GM18873 (cell line): ENCODE data around the gene CALR.
"Not testable (repeated sequence)": the region's sequence is repeated elsewhere in the genome, so short reads cannot be mapped to it uniquely, and the experiment has no call there.

Experiments
- ATAC-seq: cut with Tn5 transposase; IDR thresholded peaks from one replicate; pipeline ENCODE4 v1.9.1; 2021; ENCODE audit warnings: mild to moderate bottlenecking, moderate library complexity, moderate number of reproducible peaks; ENCODE audit not compliant: unreplicated experiment, low FRiP score

The CALR gene

DNA sequence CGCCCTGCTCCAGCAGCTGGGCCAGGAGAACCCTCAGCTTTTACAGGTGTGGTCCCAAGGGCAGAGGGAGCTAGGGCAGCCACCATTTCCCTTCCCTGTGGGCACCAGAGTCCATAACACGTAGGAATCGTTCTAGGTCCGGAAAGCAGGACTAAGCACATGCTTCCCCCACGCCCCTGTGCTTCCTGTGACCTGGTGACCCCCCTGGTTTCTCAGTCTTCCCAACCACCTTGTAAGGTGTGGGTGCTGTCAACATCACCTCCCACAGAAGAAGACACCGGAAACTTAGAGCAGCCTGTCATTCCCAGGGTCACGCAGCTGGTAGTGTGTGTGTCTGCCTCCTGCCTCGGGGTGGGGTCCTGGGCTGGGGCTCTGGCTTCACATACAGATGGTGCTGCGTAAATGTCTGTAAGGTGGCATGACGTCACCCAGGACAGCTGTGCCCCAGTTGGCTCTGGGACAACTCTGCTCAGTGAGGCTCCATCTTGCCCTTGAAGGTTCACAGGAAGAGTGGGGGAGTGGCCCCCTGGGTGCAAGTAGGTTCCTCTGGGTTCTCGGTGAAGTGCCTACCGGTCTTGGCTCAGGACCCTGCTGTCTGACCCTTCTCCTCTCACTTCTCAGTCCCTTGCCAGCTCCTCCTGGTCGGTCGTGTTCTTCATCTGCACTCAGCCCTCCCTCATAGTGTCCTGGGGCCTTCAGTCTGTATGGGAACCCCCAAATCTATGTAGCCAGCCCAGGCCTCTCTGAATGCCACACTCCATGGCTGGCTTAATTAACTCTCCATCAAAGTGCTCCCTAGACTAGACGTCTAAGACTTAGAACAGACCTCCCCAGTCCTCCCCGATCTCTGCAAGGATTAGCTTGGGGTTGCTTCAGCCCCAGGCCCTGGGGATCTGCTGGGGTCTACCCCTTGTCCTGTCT lies 11.2 kb downstream of the CALR start:
- no peak for ATAC-seq

DNA sequence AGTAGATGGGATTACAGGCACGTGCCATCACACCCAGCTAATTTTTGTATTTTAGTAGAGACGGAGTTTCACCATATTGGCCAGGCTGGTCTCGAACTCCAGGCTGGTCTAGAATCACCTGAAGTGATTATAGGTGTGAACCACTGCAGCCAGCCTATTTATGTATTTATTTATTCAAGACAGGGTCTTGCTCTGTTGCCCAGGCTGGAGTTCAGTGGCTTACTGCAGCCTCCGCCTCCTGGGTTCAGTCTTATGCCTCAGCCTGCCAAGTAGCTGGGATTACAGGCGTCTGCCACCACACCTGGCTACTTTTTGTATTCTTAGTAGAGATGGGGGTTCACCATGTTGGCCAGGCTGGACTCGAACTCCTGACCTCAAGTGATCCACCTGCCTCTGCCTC lies 13.6 kb downstream of the CALR start:
- ATAC-seq: not testable (repeated sequence)

DNA sequence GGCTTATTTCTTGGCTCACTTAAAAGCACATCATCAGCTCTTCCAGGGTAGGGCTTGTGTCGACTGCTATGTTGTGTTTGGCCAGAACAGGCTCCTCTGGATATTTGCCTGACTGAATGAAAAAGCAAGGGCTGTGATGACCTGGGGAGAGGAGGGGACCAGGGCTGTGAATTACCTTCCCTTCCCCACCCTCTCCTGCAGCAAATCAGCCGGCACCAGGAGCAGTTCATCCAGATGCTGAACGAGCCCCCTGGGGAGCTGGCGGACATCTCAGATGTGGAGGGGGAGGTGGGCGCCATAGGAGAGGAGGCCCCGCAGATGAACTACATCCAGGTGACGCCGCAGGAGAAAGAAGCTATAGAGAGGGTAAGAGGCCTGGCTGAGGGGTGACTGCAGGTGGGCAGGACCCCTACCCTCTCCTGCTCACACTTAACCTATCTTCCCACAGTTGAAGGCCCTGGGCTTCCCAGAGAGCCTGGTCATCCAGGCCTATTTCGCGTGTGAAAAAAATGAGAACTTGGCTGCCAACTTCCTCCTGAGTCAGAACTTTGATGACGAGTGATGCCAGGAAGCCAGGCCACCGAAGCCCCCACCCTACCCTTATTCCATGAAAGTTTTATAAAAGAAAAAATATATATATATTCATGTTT lies 14.2 kb downstream of the CALR start:
- no peak for ATAC-seq

DNA sequence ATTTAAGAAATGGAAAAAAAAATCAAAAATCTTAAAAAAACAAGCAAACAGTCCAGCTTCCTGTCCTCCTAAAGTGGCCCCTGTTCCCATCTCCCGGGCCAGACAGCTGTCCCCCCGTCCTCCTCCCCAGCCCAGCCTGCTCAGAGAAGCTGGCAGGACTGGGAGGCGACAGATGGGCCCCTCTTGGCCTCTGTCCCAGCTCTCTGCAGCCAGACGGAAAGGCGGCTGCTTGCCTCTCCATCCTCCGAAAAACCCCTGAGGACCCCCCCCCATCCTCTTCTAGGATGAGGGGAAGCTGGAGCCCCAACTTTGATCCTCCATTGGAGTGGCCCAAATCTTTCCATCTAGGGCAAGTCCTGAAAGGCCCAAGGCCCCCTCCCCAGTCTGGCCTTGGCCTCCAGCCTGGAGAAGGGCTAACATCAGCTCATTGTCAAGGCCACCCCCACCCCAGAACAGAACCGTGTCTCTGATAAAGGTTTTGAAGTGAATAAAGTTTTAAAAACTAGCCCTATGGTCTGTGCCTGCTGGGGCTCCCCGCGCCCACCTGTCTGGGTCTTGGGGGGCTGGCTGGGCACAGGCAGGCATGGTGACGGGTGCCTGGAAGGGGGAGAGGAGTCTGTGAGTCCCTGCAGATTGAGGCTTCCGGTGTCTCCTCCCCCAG lies 14.9 kb downstream of the CALR start:
- no peak for ATAC-seq

DNA sequence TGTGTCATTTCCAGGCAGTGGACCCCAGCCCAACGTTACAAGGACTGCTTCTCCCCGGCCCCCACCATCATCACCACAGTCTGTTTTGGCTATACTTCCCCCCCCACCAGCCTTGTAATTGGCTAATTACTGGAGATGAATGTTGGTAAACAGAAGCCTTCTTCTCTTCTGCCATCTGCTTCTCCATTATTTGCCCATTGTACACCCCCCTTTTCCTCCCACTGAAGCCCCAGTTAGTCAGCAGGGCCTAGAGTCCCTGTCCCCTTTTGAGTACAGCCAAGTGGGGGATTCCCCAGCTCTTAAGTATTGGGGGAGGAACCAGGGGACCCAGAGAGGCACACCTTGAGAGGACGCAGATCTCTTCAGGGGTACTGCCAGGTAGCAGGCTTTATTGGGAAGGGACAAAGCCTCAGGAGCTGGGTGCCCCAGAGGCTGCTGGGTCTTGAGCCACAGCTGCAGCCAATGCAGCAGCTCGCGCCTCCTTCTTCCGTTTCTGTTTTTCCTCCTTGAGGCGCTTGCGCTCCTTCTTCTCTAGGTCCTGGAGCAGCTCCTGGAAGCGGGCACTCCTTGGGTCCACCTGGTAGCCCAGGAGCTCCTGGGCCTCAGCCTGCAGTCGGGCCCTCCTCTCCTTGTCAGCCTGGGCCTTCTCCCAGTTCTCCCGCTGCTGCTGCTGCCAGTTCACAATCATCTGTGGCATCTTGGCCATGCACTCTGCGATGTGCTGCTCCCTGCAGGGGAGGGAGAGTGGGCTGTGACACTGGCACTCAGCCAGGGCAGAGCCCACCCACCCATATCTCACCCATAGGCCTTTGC lies 15.6 kb downstream of the CALR start:
- ATAC-seq: no peak

DNA sequence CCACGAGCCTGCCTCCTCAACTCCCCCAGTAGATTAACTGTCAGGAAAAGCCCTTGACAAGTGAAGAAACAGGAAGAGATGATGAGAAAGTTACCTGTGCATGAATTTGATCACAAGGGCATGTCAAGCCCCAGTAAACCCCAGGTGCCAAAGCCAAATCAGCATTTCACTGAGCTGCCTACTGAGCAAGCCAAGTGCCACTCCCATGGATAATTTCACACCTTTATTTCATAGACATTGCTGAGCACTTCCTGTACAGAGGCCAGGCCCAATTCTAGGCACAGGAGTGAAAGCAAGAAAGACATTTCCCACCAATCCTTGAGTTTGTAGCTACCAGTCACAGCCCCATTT lies 16.2 kb downstream of the CALR start:
- no peak for ATAC-seq

DNA sequence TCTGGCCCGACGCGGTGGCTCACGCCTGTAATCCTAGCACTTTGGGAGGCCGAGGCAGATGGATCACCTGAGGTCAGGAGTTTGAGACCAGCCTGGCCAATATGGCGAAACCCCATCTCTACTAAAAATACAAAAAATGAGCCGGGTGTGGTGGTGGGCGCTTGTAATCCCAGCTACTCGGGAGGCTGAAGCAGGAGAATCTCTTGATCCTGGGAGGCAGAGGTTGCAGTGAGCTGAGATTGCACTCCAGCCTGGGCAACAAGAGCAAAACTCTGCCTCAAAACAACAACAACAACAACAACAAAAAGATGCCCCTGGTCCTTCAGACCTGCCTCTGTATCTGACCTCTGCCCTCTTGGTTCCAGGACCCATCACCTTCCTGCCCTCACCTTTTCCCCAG lies 17.2 kb downstream of the CALR start:
- not testable (repeated sequence) for ATAC-seq

DNA sequence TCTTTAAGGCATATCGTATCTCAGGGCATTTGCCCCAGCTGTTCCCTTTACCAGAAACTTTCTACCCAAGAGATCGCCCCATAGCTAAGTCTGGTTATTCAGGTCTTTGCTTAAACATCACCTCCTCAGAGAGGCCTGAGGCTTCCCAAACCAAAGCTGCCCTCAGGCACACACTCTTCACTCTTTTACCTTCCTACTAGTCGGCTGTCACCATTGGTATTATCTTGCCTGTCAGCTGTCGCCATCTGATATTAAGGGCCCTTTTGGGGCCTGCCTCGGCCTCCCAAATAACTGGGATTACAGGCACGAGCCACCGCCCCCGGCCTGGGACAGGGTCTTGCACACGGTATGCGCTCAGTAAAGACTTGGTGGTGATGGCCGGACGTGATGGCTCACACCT lies 17.6 kb downstream of the CALR start:
- ATAC-seq: no peak

DNA sequence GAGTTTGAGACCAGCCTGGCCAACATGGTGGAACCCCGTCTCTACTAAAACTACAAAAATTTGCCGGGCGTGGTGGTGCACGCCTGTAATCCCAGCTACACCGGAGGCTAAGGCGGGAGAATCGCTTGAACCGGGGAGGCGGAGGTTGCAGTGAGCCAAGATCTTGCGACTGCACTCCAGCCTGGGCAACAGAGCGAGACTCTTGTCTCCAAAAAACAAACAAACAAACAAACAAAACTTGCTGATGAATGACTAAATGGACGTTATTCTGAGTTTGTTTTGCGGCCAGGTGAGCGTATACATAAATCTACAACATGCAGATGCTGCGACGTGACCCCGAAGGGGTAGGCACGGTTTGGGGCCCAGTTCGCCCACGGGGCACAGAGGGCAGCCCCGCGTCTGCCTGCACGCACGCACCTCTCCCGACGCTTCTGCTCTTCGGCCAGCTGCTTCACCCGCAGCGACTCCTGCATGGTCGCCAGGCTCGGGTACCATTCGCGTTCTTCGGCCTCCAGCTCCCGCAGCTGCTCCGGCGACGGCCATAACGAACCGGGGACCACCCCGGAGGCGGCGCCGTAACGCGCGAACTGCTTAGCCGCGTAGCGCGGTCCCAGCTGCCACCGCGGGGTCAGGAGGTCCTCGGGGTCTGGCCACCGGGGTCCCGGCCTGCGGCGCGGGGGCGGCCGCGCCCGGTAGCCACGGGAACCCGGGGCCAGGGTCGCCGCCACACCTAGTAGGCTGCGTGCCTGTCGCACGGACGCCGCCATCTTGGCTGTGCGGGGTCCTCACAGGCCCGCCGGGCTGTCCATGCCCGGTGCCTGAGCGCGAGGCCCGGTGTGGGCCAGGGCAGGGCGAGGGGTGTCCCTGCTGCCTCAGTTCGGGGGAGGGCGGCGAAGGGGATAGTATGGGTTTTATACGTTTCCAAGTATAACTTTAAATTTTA lies 18.3 kb downstream of the CALR start, which contains the start of gene GADD45GIP1:
TSS of gene GADD45GIP1 (minus strand) at position 778 of the 943 bp plus-strand sequence. CDS start at position 767, 11 bp downstream.
- no peak for ATAC-seq

DNA sequence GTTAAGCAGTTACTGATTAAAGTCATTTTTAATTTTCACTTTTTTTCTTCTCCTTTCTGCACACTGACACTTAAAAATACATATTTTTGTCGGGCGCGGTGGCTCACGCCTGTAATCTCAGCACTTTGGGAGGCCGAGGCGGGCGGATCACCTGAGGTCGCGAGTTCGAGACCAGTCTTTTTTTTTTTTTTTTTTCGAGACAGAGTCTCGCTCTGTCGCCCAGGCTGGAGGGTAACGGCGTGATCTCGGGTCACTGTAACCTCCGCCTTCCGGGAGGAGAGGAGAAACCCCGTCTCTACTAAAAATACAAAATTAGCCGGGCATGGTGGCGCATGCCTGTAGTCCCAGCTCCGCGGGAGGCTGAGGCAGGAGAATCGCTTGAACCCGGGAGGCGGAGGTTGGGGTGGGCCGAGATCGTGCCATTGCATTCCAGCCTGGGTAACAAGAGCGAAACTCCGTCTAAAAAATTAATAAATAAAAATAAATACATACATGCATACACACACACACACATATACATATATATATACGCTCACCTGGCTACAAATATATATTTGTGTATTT lies 19.1 kb downstream of the CALR start:
- ATAC-seq: not testable (repeated sequence)

DNA sequence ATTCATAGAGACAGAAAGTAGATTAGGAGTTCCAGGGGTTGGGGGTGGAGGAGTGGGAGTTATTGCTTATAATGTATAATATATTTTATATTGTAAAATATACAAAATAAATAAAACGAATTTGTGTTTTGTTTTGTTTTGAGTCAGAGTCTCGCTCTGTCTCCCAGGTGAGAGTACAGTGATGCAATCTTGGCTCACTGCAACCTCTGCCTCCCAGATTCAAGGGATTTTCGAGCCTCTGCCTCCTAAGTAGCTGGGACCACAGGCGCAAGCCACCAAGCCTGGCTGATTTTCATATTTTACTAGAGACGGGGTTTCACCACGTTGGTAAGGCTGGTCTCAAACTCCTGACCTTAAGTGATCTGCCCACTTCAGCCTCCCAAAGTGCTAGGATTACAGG lies 21.1 kb downstream of the CALR start:
- ATAC-seq: no peak

DNA sequence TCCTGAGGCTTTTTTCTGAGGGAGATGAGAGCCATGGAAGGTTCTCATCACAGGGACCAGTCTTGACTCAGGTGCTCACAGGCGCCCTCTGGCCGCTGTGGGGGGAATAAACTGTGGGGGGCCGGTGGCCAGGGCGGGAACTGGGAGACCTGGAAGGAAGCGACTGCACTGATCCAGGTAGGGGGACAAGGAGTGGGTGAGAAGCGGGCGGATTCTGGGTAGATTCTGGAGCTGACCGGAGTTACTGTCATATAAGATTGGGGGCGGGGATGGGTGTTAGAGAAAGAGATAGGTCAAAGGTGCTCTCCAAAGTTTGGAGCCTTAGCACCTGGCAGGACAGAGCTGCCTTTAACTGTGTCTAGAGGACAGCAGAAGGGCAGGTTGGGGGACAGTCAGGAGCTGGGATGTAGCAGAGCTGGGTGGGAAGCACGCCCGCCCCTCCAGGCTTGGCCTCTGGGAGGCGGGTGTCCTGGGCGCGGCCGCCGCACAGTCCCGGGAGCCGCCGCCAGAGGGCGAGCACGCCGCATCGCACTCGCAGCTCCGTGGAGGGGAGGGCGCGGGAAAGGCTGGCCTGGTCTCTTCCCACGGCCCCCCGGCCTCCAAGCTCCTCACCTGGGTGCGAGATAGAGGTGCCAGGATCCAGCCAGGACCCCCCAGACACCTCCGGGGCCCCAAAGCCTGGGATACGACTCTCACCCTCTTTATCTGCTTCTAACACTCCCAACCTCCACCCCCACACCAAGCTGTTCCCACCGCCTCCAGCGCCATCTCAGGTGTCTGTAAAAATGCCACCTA lies 26.8 kb downstream of the CALR start:
- no peak for ATAC-seq

DNA sequence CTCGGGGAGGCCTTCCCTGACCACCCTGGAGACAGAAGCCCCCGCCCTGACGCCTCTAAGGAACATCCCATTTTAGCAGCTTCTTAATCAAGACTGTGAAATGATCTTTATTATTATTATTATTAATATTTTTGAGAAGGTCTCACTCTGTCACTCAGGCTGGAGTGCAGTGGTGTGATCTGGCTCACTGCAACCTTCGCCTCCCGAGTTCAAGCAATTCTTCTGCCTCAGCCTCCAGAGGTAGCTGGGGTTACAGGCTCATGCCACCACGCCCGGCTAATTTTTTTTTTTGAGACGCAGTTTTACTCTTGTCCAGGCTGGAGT lies 27.4 kb downstream of the CALR start:
- ATAC-seq: no peak

DNA sequence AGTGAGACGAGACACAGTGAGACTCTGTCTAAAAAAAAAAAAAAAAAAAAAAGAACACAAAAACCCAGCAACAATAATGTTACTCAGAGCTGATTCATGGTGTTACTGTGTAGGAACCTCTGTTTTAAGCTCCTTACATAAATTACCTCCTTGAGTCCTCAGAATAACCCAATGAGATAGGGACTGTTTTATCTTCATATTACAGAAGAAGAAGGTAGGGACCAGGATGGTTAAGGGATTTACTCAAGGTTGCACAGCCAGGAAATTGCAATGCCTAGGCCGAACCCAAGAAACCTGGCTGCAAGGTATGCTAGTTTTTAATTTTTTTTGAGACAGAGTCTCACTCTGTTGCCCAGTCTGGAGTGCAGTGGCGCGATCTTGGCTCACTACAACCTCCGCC lies 29.5 kb downstream of the CALR start:
- no peak for ATAC-seq

DNA sequence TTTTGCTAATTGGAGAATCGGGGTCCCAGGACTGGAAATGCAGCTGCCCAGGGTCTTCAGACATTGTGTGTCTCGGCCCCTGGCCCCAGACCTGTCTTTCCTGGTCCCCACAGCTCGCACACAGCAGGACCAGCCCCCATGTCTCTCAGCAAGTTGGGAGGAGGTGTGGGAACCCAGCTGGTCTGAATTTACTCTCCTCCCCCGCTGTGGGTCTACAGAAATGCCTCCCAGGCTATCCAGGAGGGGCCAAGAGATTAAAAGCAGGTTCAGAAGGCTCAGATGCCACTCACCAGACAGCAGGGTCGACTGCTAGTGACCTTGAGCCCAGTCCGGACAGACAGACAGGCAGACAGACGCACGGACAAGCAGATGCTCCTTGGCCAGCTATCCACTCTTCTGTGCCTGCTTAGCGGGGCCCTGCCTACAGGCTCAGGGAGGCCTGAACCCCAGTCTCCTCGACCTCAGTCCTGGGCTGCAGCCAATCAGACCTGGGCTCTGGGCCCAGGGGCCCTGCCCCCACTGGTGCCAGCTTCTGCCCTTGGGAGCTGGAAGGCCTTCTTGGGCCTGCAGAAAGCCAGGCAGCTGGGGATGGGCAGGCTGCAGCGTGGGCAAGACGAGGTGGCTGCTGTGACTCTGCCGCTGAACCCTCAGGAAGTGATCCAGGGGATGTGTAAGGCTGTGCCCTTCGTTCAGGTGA lies 31.0 kb downstream of the CALR start, which contains the start of gene DAND5:
TSS of gene DAND5 (plus strand) at position 285 of the 697 bp plus-strand sequence. CDS start at position 370, 85 bp downstream.
- ATAC-seq: no peak

DNA sequence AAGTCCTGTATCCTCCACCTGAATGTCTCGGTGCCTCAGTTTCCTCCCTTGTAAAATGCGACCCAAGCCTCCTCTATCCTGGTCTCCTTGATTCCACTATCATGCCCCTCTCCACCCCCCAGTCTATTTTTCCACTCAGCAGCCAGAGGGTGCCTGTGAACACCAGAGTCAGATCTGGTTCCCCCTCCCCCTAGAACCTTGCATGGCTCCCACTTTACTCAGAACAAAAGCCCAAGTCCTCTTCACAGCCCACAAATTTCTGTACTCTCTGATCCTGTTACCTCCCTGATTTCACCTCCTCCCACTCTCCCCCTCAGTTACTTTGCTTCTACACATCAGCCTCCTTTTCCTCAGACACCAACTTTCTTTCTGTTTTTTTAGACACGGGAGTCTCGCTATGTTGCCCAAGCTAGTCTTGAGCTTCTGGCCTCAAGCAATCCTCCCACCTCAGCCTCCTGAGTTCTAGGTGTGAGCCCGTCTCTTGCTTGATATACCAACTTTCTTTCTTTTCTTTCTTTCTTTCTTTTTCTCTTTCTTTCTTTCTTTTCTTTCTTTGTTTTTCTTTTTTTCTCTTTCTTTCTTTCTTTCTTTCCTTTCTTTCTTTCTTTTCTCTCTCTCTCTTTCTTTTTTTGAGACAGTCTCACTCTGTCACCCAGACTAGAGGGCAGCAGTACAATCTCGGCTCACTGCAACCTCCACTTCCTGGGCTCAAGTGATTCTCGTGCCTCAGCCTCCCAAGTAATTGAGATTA lies 31.8 kb downstream of the CALR start:
- ATAC-seq: no peak

DNA sequence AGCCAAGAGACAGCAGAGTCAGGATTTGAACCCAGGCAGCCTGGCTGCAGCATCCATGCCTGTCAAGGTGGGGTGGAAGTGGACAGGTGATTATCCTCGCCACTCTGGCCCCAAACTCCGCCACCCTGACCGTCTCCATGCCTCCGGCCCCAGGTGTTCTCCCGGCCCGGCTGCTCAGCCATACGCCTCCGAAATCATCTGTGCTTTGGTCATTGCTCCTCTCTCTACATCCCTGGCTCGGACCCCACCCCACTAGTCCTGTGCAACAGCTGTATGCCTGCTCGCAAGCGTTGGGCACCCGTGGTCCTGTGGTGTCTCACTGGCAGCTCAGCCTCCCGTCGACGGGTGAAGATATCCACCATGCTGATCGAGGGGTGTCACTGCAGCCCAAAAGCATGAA lies 34.8 kb downstream of the CALR start:
- no peak for ATAC-seq
